Measurements from ENCODE around the gene DDC.
A peak's percentile ranks its signal among the peaks of the same experiment; 100 is the strongest.
"Not testable (repeated sequence)": the region's sequence is repeated elsewhere in the genome, so short reads cannot be mapped to it uniquely, and the experiment has no call there.

DDC gene

GRCh38 chr7:50476953-50477625 is 88.1 kb downstream of the DDC start:
- DNase-seq: no peak

- no peak for DNase-seq
These were observed 89.9 kb downstream of the DDC start for GRCh38 chr7:50475340-50475739.

DNA sequence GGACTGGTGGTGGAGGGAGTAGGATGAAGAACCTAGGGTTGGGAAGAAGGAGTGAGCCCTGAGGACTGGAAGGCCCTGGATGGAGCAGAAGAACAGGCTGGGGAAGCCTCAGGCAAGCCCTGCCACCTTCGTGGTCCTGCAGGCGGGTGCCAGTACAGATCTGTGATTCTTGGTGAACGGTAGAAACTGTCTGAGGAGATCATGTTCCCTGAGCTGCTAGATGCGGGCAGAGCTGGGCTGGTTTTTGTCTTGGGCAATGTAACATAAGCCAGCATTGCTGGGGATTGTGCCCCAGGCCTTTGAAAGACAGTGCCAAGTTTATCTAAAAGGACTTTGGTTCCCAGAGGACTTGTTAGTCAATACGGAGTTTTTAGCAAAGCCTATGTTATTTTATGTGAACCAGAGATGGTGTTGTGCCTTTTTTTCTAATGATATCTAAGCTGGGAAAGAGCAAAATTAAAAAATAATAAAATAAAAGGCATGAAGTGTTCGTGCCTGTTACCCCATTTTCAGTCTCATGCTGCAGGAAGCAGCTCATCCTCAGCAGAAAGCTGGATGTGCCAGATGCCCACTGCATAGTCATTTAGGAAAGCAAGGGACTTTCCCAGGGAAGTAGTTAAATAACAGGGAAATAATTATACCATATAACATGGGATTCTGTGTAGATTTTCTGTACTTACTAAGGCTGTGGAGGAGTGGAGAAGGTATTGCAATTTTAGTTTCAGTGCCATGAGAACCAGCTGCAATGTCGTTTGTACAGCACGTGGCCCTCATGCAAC is 90.6 kb downstream of the DDC start:
- no peak for DNase-seq

DNA sequence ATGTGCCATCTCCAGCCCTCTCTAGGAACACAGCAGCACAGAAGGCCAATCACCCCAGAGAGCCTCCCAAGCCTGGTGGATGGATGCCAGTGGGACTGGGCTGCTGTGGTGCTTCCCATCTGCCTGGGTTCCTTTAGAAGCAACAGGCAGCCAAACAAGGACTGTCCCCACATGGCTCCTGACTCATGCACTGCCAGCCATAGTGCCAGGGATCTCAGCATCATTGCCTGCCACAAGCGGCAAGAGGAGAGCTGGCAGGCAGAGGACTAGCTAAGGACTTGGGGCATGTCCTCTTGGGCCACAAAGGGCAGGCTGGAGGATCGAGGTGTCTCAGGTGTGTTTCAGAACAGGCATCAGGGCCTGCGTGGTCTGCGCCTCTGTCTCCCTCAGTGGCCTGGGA is 91.7 kb downstream of the DDC start:
- DNase-seq: no peak

- DNase-seq: no peak
These were observed 92.8 kb downstream of the DDC start for GRCh38 chr7:50472427-50472826.

DNA sequence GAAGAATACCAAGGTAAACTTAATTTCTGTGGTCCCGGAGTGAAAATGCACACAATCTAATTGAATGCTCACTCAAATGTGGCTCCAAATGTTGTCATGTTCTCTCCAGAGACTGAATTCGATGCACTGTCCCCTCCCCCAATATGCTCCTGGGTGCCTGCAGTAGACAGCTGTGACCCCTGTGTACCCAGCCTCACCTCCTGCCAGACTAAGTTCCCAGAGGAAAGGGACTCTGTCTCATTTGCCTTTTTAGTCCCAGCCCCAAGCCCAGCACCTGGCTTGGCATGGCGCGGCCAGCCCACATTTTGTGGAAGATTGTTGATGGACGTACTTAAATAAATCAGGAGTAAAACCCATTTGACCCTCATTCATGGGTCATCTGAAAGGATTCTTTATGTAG is 93.2 kb downstream of the DDC start:
- no peak for DNase-seq

GRCh38 chr7:50470250-50471163 is 94.7 kb downstream of the DDC start:
- DNase-seq: no peak

DNA sequence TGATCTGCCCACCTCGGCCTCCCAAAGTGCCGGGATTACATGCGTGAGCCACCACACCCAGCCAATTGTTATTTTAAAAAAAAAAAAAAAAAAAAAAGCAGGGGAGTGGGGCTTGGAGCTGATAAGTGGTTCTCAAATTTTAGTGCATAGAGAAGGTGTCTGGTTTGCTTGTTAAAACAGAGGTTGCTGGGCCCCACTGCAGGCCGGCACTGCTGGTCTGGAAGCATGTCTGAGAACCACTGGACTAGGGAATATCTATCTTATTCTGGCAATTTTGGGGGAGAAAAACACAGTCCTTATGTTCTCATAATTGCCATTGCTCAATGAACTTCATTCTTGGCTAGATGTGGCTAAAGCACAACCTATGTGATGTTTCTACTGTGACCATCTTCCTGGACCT is 96.0 kb downstream of the DDC start:
- DNase-seq: no peak

DNA sequence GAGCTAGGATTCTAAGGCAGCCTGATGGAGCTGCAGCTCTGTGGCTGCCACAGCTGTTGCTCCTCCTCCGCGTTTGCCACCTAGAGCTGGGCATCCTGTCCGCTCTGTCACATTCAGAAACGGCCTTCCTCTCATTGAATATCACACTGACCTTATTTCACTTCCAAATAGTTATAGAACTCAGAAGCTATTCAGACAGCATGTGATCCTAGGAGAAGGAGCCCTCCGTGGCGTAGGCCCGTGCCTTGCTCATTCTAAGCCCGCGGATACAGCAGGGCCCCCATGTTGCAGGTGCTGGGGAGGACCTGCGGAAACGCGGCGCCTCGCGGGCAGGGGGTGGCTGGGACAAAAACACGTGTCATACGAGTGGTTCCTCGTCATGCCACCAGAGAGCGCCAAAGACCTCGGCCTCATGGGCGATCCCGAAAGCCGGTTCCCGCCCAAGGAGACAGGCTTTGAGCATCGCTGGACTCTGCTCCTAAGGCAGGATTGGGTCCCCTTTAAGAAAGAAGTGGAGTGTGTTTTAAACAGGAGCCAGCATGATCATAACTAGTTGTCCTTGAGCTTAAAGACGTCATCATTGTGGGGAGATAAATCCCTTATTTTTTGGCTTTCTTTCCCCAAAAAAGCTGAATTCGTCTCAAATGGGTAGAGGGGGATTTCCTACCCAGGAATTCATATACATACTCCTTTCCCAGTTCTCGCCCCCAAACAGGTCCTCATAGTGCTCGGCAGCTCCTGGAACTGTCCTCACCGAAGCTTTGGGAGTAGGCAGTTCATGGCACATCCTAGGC is 97.2 kb downstream of the DDC start:
- DNase-seq: peak; percentile 75

DNA sequence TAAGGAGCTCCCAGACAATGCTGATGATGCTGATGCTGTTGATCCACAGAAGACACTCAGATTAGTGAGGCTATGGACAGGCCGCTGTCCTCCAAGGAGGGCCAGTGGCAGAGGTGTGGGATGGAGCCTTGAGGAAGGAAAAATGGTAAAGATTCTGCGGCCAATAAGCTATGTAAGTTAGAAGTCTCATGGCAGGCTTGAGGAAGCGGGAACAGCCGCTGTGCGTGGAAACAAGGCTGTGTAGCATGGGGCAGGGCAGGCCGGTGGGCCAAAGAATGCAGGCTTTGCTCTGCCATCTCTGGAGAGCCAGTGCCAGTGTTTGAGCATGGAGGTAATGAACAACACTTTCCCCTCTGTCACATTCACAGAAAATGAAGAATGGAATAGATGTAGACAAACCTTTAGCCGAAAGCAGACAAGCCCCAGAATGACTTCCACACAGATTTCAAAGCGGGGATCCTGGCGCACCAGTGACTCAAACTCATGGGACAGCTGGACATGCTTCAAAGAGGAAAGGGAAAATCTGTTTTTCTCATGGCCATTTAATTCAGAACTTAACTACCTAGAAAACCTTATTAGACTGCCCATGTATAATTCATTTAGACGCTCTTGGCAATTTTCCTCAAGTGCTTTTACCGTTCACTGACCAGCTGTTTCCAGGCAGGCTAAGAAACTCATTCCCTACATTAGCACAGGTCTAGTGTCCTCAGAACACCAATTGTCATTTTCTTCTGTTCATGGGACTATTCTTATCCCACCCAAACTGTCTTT is 98.2 kb downstream of the DDC start:
- DNase-seq: no peak

- no peak for DNase-seq
These were observed 102.2 kb downstream of the DDC start for GRCh38 chr7:50463035-50463434.

DNA sequence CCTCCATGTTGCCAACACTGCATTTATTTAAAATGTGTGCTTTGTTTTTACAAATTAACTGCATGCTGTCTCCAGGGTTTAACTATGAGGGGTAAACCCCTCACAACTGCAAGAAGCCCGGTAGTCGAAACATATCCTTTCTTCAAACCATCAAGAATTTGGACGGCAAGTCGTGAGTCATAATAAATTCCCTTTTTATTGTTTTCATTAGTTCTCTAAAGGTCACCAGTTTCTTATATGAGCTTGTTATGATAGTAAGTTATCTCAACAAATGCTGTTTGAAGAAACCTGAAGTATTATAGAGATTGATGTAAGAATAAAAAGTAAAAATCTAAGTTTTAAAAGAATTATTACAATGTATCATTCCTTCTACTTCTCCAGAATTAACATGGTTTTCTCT is 102.8 kb downstream of the DDC start:
- no peak for DNase-seq

- no peak for DNase-seq
These were observed 103.5 kb downstream of the DDC start for GRCh38 chr7:50461695-50462094.

DNA sequence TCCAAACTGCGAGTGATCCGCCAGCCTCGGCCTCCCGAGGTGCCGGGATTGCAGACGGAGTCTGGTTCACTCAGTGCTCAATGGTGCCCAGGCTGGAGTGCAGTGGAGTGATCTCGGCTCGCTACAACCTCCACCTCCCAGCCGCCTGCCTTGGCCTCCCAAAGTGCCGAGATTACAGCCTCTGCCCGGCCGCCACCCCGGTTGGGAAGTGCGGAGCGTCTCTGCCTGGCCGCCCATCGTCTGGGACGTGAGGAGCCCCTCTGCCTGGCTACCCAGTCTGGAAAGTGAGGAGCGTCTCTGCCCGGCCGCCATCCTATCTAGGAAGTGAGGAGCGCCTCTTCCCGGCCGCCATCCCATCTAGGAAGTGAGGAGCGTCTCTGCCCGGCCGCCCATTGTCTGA is 106.0 kb downstream of the DDC start:
- DNase-seq: not testable (repeated sequence)

DNA sequence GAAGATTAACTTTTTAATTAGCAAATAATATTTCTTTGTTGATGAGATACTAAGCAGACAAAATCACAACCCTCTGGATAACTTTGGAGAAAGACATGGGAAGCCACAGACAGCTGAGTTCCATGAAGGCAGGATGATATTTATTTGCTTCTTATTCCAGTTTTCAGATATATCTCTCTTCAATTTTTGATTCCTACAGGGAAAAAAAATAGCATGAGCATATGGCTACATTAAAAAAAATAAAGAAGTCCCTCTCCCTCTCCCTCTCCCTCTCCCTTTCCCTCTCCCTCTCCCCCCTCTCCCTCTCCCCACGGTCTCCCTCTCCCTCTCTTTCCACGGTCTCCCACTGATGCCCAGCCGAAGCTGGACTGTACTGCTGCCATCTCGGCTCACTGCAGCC is 106.6 kb downstream of the DDC start:
- DNase-seq: not testable (repeated sequence)

DNA sequence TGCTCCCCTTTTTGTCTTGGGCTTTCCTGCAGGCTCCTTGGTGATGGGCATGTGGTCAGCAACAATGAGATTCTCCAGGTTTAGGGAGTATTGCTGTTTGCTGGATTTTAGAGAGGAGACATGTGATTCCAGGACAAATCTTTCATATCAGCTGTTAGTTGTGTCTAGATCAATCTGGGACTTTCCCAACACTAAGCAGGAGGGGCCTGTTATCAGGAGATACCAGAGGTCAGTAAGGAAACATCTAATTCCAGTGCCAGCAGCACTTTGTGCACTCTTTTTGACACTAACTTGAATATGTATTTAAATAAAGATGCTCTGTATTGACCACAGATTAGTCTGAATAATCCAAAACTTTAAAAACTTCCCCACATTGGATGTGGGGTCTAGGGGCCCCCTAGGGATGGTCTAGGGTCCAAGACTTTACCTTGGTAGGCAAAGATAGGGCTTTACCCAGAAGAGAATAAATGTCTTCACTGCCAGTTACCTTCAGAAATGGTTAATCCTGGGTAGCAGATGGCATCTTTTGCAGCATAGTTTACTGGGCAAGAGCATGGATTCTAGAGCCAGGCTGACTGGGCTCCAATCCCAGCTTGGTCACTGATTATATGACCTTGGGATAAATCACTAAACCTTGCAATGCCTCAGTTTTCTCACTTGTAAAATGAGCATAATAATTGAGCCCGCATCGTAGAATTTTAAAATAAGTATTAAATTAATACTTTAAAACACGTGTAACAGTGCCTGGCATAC is 108.7 kb downstream of the DDC start:
- no peak for DNase-seq

DNA sequence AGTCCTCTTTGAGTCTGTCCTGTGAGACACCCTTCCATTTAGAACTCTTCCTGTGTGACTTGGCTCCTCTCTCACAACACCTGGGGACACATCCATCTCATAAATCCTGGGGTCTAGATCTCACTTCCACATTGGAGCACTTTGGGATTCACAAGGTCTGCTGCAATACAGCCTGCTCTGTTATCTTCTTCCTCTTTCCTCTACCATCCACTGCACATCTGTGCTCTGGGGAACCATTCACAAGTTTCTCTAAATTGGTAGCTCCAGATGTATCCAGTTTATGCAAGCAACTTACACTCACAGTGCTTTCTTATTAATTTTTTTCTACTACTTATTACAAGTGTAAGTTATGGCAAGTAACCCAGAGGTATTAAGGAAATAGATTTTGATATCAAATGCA is 109.5 kb downstream of the DDC start:
- no peak for DNase-seq

GRCh38 chr7:50454968-50455367 is 110.2 kb downstream of the DDC start:
- DNase-seq: no peak

- peak; percentile 7 for DNase-seq
These were observed 114.6 kb downstream of the DDC start for GRCh38 chr7:50450590-50451032.

GRCh38 chr7:50449881-50450589 is 115.2 kb downstream of the DDC start, which contains the start of gene FIGNL1:
TSS of gene FIGNL1 (minus strand) at chr7:50450350. CDS start at chr7:50447287, 3,063 bp downstream.
- peak; percentile 74 for DNase-seq

Data from activated CD4-positive, alpha-beta T cell treated with anti-CD3 and anti-CD28 coated beads, Interleukin-2, amount 50 U/mL, for 1 hour (primary cell).